Measurements from ENCODE around the gene PHB1. TPM values are rescaled to one million over a fixed set of nuclear protein-coding genes. Genes with fewer than 3 reads are reported as not detected.

PHB1 gene
- total RNA-seq, 6 experiments from 2014 or later, result 235 to 284 (median 262) TPM

DNA sequence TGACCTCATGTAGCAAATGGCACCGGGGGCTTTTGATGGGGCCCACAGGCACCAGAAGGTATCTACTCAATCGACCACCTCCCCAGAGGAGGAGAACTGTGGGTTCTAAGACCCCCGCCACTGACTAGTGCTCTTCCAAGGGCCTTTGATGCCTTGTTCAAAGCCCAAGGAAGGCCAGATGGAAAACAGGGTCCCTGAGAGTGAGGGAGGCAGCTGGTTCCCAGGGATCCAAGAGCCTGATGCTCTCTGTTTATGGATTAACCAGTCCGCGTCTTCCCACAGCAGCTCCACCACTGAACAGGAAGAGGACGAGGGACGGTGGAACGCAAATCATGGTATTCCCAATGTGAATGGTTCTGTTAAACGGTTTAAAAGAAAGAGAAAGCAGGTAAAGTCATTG, 7.6 kb downstream of the PHB1 start:
- Mint-ChIP-seq H3K9me3 (no peaks in the 10 kb centered on the region), H3K36me3 (ENCODE audit: low read depth) (peaks cover 47% of the 10 kb centered on the region), H3K27ac (no peak overlapping the region), H3K27me3 (ENCODE audit: insufficient read depth) (peaks cover 1% of the 10 kb centered on the region; the same call in 1 of the 2 replicates), H3K4me1 (ENCODE audit: low read depth) (peaks cover 13% of the 10 kb centered on the region; the same call in 1 of the 2 replicates), H3K4me3 (no peak overlapping the region)
- DNase-seq, result no peak
- TF ChIP-seq, protein P1, sequence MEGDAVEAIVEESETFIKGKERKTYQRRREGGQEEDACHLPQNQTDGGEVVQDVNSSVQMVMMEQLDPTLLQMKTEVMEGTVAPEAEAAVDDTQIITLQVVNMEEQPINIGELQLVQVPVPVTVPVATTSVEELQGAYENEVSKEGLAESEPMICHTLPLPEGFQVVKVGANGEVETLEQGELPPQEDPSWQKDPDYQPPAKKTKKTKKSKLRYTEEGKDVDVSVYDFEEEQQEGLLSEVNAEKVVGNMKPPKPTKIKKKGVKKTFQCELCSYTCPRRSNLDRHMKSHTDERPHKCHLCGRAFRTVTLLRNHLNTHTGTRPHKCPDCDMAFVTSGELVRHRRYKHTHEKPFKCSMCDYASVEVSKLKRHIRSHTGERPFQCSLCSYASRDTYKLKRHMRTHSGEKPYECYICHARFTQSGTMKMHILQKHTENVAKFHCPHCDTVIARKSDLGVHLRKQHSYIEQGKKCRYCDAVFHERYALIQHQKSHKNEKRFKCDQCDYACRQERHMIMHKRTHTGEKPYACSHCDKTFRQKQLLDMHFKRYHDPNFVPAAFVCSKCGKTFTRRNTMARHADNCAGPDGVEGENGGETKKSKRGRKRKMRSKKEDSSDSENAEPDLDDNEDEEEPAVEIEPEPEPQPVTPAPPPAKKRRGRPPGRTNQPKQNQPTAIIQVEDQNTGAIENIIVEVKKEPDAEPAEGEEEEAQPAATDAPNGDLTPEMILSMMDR (IDR thresholded peaks at IDR 0.05), result no peak

DNA sequence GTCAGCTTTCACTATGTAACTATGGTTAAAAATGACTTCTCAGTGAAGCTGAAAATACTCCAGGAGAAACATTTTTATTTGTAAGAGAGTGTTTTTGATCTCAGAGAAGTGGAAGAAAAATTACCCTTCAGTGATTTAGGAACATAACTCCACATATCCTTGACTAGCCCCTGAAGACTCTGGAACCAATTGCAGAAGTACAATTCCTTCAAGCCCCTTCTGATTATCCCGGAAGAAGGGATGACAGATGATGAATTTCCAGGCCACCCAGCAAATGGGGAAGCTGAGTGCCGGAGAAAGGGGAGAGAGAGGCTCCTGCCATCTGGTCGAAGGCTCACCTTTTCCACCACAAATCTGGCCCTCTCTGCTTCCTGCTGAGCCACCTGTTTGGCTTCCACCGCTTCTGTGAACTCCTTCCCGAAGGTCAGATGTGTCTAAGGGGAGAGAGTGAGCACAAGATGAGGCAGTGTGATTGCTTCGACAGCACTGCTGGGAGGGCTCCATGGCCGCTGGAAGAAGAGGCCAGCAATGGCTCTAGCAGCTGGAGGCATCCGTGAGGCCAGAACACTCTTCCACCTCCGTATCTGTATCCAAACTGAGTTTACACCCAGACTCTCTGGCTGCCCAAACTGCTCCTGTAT, 8.1 kb downstream of the PHB1 start:
- Mint-ChIP-seq H3K36me3 (ENCODE audit: low read depth) (peaks cover 41% of the 10 kb centered on the region), H3K9me3 (no peaks in the 10 kb centered on the region), H3K4me3 (no peak overlapping the region), H3K27me3 (ENCODE audit: insufficient read depth) (peaks cover 1% of the 10 kb centered on the region; the same call in 1 of the 2 replicates), H3K27ac (no peak overlapping the region), H3K4me1 (ENCODE audit: low read depth) (peaks cover 13% of the 10 kb centered on the region; the same call in 1 of the 2 replicates)
- DNase-seq, result no peak
- TF ChIP-seq, protein P1 (IDR thresholded peaks at IDR 0.05), result no peak

DNA sequence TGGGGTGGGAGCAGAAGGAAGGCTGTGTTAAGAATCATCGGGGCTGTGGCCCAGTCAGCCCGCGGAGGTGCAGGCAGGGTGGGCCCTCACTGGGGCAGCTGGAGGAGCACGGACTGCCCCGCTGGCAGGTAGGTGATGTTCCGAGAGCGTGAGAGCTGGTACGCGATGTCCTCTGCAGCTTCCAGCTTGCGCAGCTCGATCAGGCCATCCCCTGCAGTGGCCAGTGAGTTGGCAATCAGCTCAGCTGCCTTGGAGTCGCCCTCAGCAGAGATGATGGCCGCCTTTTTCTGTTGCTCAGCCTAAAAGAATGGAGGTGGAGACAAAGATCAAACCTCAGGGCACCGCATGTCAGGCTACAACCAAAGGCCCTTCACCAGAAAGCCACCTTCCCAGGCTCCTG, 9.8 kb downstream of the PHB1 start:
- Mint-ChIP-seq H3K4me3 (no peak overlapping the region), H3K9me3 (no peaks in the 10 kb centered on the region), H3K36me3 (ENCODE audit: low read depth) (peaks cover 39% of the 10 kb centered on the region), H3K27me3 (ENCODE audit: insufficient read depth) (peaks cover 1% of the 10 kb centered on the region; the same call in 1 of the 2 replicates), H3K27ac (peak overlapping the region; percentile 28; the same call in 1 of the 2 replicates), H3K4me1 (ENCODE audit: low read depth) (peaks cover 13% of the 10 kb centered on the region; the same call in 1 of the 2 replicates)
- peak; percentile 22 for DNase-seq
- TF ChIP-seq, protein P1 (IDR thresholded peaks at IDR 0.05), result no peak

DNA sequence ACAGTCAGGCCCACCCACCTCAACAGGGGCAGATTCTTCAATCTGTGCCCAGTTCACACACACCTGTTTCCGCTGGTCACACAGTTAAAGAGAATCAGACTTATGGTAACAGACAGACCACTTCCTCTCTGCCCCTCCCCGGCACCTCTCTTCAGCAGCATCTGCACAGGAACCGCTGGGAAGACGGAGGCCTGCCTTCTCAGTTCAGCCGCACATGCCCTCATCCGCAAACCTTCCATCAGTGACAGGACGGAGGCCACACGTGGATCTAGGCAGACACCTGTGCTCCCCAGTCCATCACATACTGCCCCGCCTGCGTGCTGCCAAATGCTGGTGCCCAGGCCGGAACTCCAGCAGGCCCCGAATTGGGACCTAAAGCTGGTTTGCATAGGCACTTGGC, 10.3 kb downstream of the PHB1 start:
- peak overlapping the region; percentile 28; the same call in 1 of the 2 replicates for H3K27ac Mint-ChIP-seq
- peaks cover 39% of the 10 kb centered on the region for H3K36me3 Mint-ChIP-seq (ENCODE audit: low read depth)
- TF ChIP-seq, protein P1 (IDR thresholded peaks at IDR 0.05), result no peak
- no peak overlapping the region for H3K4me3 Mint-ChIP-seq
- H3K27me3 Mint-ChIP-seq (ENCODE audit: insufficient read depth), result peaks cover 1% of the 10 kb centered on the region; the same call in 1 of the 2 replicates
- no peak for DNase-seq
- H3K9me3 Mint-ChIP-seq, result no peaks in the 10 kb centered on the region
- H3K4me1 Mint-ChIP-seq (ENCODE audit: low read depth), result peaks cover 13% of the 10 kb centered on the region; the same call in 1 of the 2 replicates

DNA sequence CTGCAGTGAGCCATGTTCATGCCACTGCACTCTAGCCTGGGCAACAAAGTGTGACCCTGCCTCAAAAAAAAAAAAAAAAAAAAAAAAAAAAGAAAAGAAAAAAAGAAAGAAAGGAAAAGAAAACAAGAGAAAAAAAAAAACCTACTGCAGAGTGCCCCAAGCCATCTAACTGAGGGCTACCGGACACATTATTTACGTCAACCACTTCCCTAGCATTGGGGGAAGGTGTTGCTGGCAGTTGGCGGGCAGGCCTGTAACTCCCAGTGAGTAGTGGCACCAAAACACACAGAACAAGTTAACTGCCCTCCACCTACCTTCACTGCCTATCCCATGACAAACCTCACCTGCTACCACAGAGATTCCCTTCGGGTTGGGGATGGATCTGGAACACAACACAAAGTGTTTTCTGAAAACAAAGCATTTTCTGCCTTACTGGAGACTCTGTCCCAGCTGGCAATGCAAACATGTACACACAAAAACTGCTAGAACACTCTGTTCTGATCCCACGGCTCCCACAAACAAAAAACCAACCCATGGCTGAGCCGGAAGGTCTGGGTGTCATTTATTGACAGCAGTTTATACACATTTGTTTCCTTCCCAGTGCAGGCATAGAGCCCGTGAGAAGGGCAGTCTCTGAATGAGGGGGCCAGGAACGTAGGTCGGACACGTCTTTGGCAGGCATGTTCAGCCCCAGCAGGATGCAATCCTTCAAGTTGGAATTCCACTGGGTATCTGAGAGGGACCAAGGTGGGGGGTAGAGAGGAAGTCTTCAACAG, 11.0 kb downstream of the PHB1 start:
- TF ChIP-seq, protein P1 (IDR thresholded peaks at IDR 0.05), result no peak
- H3K27ac Mint-ChIP-seq, result no peak overlapping the region

More for the DNA sequence above, 11.0 kb downstream of the PHB1 start:
- peaks cover 36% of the 10 kb centered on the region for H3K36me3 Mint-ChIP-seq (ENCODE audit: low read depth)
- H3K9me3 Mint-ChIP-seq, result no peaks in the 10 kb centered on the region
- DNase-seq, result no peak
- H3K4me3 Mint-ChIP-seq, result no peak overlapping the region
- H3K27me3 Mint-ChIP-seq (ENCODE audit: insufficient read depth), result peaks cover 1% of the 10 kb centered on the region; the same call in 1 of the 2 replicates
- H3K4me1 Mint-ChIP-seq (ENCODE audit: low read depth), result peaks cover 13% of the 10 kb centered on the region; the same call in 1 of the 2 replicates

Data from HFFc6 (cell line).